ENCODE measurements around the gene SEZ6L2. TPM values are rescaled to one million over a fixed set of nuclear protein-coding genes. Genes with fewer than 3 reads are reported as not detected.

SEZ6L2 gene
- total and polyA plus RNA-seq, 2 of the 13 experiments (the other 11 are each of a cell fraction or from before 2014, with no cell fraction given): 14.9 to 16.9 TPM

DNA sequence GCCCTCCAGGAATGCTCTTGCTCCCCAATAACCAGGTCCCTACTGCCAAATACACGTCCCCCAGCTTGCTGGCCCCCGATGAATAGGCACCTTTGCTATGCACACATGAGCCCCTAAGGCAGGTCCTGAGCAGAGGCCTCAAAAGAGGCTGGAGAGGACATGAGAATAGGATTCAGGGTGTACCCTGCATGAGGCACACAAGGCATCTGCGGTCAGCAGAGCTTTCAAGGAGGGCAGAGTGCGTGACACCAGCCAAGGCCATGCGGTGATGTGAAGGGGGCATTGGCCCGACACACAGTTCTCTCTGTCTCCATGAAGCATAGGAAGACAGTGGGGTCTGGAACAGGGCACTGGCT, 6.9 kb downstream of the SEZ6L2 start (continued):
- TF ChIP-seq, protein P1, sequence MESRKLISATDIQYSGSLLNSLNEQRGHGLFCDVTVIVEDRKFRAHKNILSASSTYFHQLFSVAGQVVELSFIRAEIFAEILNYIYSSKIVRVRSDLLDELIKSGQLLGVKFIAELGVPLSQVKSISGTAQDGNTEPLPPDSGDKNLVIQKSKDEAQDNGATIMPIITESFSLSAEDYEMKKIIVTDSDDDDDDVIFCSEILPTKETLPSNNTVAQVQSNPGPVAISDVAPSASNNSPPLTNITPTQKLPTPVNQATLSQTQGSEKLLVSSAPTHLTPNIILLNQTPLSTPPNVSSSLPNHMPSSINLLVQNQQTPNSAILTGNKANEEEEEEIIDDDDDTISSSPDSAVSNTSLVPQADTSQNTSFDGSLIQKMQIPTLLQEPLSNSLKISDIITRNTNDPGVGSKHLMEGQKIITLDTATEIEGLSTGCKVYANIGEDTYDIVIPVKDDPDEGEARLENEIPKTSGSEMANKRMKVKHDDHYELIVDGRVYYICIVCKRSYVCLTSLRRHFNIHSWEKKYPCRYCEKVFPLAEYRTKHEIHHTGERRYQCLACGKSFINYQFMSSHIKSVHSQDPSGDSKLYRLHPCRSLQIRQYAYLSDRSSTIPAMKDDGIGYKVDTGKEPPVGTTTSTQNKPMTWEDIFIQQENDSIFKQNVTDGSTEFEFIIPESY (CRISPR knock-in tag; IDR thresholded peaks at IDR 0.05): no peak
- 0 out of 2 replicates have a peak, but pooled peaks have one; percentile 2 for TF ChIP-seq ZNF605 (CRISPR knock-in tag; IDR thresholded peaks at IDR 0.05)
- 0 out of 2 replicates have a peak, but pooled peaks have one; percentile 21 for TF ChIP-seq ARNT2 (CRISPR knock-in tag; IDR thresholded peaks at IDR 0.05; ENCODE audit: low read depth)
- no peak for TF ChIP-seq ZNF672 (CRISPR knock-in tag; IDR thresholded peaks at IDR 0.05)
- no peak for TF ChIP-seq ZNF549 (CRISPR knock-in tag; IDR thresholded peaks at IDR 0.05)
- no peak for TF ChIP-seq MTF2 (CRISPR knock-in tag; IDR thresholded peaks at IDR 0.05; ENCODE audit: borderline replicate concordance)
- TF ChIP-seq, protein P2, sequence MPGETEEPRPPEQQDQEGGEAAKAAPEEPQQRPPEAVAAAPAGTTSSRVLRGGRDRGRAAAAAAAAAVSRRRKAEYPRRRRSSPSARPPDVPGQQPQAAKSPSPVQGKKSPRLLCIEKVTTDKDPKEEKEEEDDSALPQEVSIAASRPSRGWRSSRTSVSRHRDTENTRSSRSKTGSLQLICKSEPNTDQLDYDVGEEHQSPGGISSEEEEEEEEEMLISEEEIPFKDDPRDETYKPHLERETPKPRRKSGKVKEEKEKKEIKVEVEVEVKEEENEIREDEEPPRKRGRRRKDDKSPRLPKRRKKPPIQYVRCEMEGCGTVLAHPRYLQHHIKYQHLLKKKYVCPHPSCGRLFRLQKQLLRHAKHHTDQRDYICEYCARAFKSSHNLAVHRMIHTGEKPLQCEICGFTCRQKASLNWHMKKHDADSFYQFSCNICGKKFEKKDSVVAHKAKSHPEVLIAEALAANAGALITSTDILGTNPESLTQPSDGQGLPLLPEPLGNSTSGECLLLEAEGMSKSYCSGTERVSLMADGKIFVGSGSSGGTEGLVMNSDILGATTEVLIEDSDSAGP (CRISPR knock-in tag; IDR thresholded peaks at IDR 0.05; ENCODE audit: borderline replicate concordance): peak; percentile 70; the same call in 1 of the 2 replicates
- TF ChIP-seq PCBP1 (IDR thresholded peaks at IDR 0.05; ENCODE audit: borderline replicate concordance, low read depth, low read length): no peak
- TF ChIP-seq, protein P3, sequence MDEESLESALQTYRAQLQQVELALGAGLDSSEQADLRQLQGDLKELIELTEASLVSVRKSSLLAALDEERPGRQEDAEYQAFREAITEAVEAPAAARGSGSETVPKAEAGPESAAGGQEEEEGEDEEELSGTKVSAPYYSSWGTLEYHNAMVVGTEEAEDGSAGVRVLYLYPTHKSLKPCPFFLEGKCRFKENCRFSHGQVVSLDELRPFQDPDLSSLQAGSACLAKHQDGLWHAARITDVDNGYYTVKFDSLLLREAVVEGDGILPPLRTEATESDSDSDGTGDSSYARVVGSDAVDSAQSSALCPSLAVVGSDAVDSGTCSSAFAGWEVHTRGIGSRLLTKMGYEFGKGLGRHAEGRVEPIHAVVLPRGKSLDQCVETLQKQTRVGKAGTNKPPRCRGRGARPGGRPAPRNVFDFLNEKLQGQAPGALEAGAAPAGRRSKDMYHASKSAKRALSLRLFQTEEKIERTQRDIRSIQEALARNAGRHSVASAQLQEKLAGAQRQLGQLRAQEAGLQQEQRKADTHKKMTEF (CRISPR knock-in tag; IDR thresholded peaks at IDR 0.05): no peak
- no peak for TF ChIP-seq ZNF550 (CRISPR knock-in tag; IDR thresholded peaks at IDR 0.05; ENCODE audit: borderline replicate concordance)
- 0 out of 2 replicates have a peak, but pooled peaks have one; percentile 5 for TF ChIP-seq ZNF563 (CRISPR knock-in tag; IDR thresholded peaks at IDR 0.05)
- TF ChIP-seq, protein P4, sequence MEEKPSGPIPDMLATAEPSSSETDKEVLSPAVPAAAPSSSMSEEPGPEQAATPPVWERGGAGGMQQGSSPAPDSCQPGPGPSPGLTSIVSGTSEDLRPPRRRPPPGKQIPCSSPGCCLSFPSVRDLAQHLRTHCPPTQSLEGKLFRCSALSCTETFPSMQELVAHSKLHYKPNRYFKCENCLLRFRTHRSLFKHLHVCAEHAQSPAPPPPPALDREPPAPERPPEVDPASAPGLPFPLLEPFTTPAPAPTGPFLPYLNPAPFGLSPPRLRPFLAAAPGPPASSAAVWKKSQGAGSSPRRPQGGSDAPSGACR (CRISPR knock-in tag; IDR thresholded peaks at IDR 0.05): no peak

All from HepG2 (cell line).